HCT116 (cell line): ENCODE data around the gene MBD3L5.

Source experiments
- CBX3 ChIP-seq: IDR thresholded peaks from 2 replicates; pipeline ENCODE4 v1.6.1; 2012; ENCODE audit warnings: low read depth
- CTCF ChIP-seq, 3 experiments: fragments of 200-600 bp in 1 of 3; sonication (generic) in 1 of 3; IDR thresholded peaks in 2 of 3; conservative IDR thresholded peaks in 1 of 3; 2 replicates each; pipeline ENCODE4 v1.5.1; 2012 to 2017; ENCODE audit warnings: low read depth in 2 of 3, low read length in 2 of 3, antibody characterized with exemption in 1 of 3, borderline replicate concordance in 1 of 3, control low read depth in 1 of 3, mild to moderate bottlenecking in 1 of 3, mixed read lengths in 1 of 3, mixed run types in 1 of 3, moderate library complexity in 1 of 3; ENCODE audit not compliant: insufficient read depth in 1 of 3
- FOSL1 ChIP-seq: IDR thresholded peaks from 2 replicates; pipeline ENCODE4 v1.6.1; 2012; ENCODE audit warnings: low read depth
- JUND ChIP-seq: IDR thresholded peaks from 2 replicates; pipeline ENCODE4 v1.6.1; 2012
- MAX ChIP-seq: IDR thresholded peaks from 2 replicates; pipeline ENCODE4 v1.6.1; 2012
- POLR2AphosphoS5 ChIP-seq: IDR thresholded peaks from 2 replicates; pipeline ENCODE4 v1.6.1; 2011; ENCODE audit warnings: mild to moderate bottlenecking, low read depth, low read length, moderate library complexity
- SP1 ChIP-seq: IDR thresholded peaks from 2 replicates; pipeline ENCODE4 v1.6.1; 2012; ENCODE audit warnings: low read depth

GRCh38 chr19:7018828-7019227, 11.6 kb upstream of the MBD3L5 start:
- TF ChIP-seq JUND, result no peak
- no peak for TF ChIP-seq CTCF (IDR thresholded peaks at IDR 0.05 in 2 of 3, conservative IDR thresholded peaks at IDR 0.05 in 1 of 3; ENCODE audit: borderline replicate concordance in 1 of 3, insufficient read depth in 1 of 3, low read depth in 2 of 3, low read length in 2 of 3)
- TF ChIP-seq MAX, result no peak
- no peak for TF ChIP-seq SP1
- no peak for TF ChIP-seq FOSL1
- TF ChIP-seq CBX3, result no peak
- TF ChIP-seq POLR2AphosphoS5, result no peak
